HCT116 (cell line): ENCODE measurements around the gene TDRD15. TPM values are rescaled to one million over a fixed set of nuclear protein-coding genes. Genes with fewer than 3 reads are reported as not detected.

Experiments used
- ATAC-seq: fragments of 200-7000 bp; cut with Tn5 transposase; 2 replicates; pipeline ENCODE4 v1.9.1; 2020; ENCODE audit warnings: mild to moderate bottlenecking, moderate library complexity
- BruUV-seq: library from RNA; stranded (reverse); fragments of 400-500 nt; replicated peaks from 2 replicates; lab custom pipeline; 2021; lab: Mats Ljungman, UMichigan
- CTCF ChIA-PET: fragments of 300-600 bp; sonication (Branson Sonifier 250); formaldehyde crosslinking; loops from one replicate; lab custom pipeline; 2021; ENCODE audit warnings: antibody characterized with exemption; lab: Charles Lee
- POLR2A ChIA-PET: fragments of 300-600, 350-600 bp; sonication (Branson Sonifier 250); formaldehyde crosslinking; loops from one replicate; lab custom pipeline; 2021; ENCODE audit warnings: antibody characterized with exemption; lab: Charles Lee
- RAD21 ChIA-PET, 2 experiments: fragments of 300-600 bp; sonication (Branson Sonifier 250); formaldehyde crosslinking; loops; one replicate each; lab custom pipeline; 2023; ENCODE audit warnings: low total read pairs in 2 of 2; ENCODE audit not compliant: uncharacterized antibody in 2 of 2, unreplicated experiment in 2 of 2, low non-redundant PET in 1 of 2; lab: Charles Lee
- DNase-seq: peaks from one replicate; pipeline ENCODE4 v3.0.0-alpha.2; 2010; ENCODE audit warnings: low read depth, low spot score
- H2AFZ ChIP-seq: fragments of 200-600 bp; shearing (Covaris generic), sonication (generic); 2 replicates; pipeline ENCODE4 v1.6.1; 2017; ENCODE audit warnings: low read depth, mixed run types, mixed read lengths, antibody characterized with exemption, low read length; ENCODE audit not compliant: poor library complexity, severe bottlenecking
- H3K27ac ChIP-seq: 2 replicates; pipeline ENCODE4 v1.5.1; 2012; ENCODE audit warnings: low read depth, low read length
- H3K27me3 ChIP-seq: fragments of 200-600 bp; sonication (generic); 2 replicates; pipeline ENCODE4 v1.6.1; 2016; ENCODE audit warnings: mixed run types, low read length, mixed read lengths; ENCODE audit not compliant: insufficient read depth
- H3K36me3 ChIP-seq, 2 experiments: fragments of 200-500 bp in 1 of 2; fragments of 200-600 bp in 1 of 2; sonication (Bioruptor generic) in 1 of 2; sonication (generic) in 1 of 2; 2 replicates each; pipeline versions ENCODE4 v1.5.1 to v1.6.1; 2014 to 2016; ENCODE audit warnings: low read length in 2 of 2, inconsistent platforms in 1 of 2, mixed read lengths in 1 of 2, mixed run types in 1 of 2; ENCODE audit not compliant: insufficient read depth in 2 of 2, control insufficient read depth in 1 of 2
- H3K4me1 ChIP-seq, 2 experiments: fragments of 200-600 bp in 1 of 2; sonication (generic) in 1 of 2; 2 replicates each; pipeline versions ENCODE4 v1.5.1 to v1.6.1; 2012 to 2017; ENCODE audit warnings: low read length in 2 of 2, inconsistent platforms in 1 of 2, mild to moderate bottlenecking in 1 of 2, mixed read lengths in 1 of 2, mixed run types in 1 of 2, moderate library complexity in 1 of 2; ENCODE audit not compliant: insufficient read depth in 2 of 2, control insufficient read depth in 1 of 2
- H3K4me2 ChIP-seq: fragments of 200-600 bp; sonication (generic); 2 replicates; pipeline ENCODE4 v1.6.1; 2017; ENCODE audit warnings: mixed run types, low read length, mixed read lengths
- H3K4me3 ChIP-seq, 2 experiments: fragments of 200-600 bp in 1 of 2; sonication (generic) in 1 of 2; replicated peaks in 1 of 2; 2 replicates each; pipeline ENCODE4 v1.5.1; 2011 to 2016; ENCODE audit warnings: low read length in 2 of 2, control low read depth in 1 of 2, low read depth in 1 of 2, mild to moderate bottlenecking in 1 of 2, mixed read lengths in 1 of 2, mixed run types in 1 of 2
- H3K79me2 ChIP-seq: fragments of 200-600 bp; sonication (generic); 2 replicates; pipeline ENCODE4 v1.6.1; 2017; ENCODE audit warnings: mild to moderate bottlenecking, mixed run types, low read length, moderate library complexity, mixed read lengths; ENCODE audit not compliant: insufficient read depth
- H3K9ac ChIP-seq: fragments of 200-600 bp; sonication (generic); 2 replicates; pipeline ENCODE4 v1.6.1; 2016; ENCODE audit warnings: low read length, mixed read lengths
- H3K9me2 ChIP-seq: fragments of 200-600 bp; sonication (generic), shearing (Covaris generic); 2 replicates; pipeline ENCODE4 v1.6.1; 2017; ENCODE audit warnings: mixed run types, mild to moderate bottlenecking, moderate library complexity; ENCODE audit not compliant: insufficient read depth
- H3K9me3 ChIP-seq, 2 experiments: fragments of 200-500 bp in 1 of 2; fragments of 200-600 bp in 1 of 2; sonication (Bioruptor generic) in 1 of 2; sonication (generic) in 1 of 2; 2 replicates each; pipeline ENCODE4 v1.6.1; 2014 to 2017; ENCODE audit warnings: low read length in 2 of 2, mixed read lengths in 2 of 2, inconsistent platforms in 1 of 2, low read depth in 1 of 2, mild to moderate bottlenecking in 1 of 2, mixed run types in 1 of 2, moderate library complexity in 1 of 2; ENCODE audit not compliant: control insufficient read depth in 1 of 2, insufficient read depth in 1 of 2
- H4K20me1 ChIP-seq: fragments of 200-600 bp; sonication (generic), shearing (Covaris generic); 2 replicates; pipeline ENCODE4 v1.6.1; 2017; ENCODE audit warnings: mixed run types, mild to moderate bottlenecking, moderate library complexity; ENCODE audit not compliant: insufficient read depth
- ELF1 ChIP-seq: IDR thresholded peaks from 2 replicates; pipeline ENCODE4 v1.6.1; 2012; ENCODE audit warnings: low read depth, borderline replicate concordance
- EZH2phosphoT487 ChIP-seq: fragments of 200-600 bp; IDR thresholded peaks from 2 replicates; pipeline ENCODE4 v1.6.1; 2018; ENCODE audit warnings: antibody characterized with exemption, borderline replicate concordance
- FOSL1 ChIP-seq: IDR thresholded peaks from 2 replicates; pipeline ENCODE4 v1.6.1; 2012; ENCODE audit warnings: low read depth
- JUND ChIP-seq: IDR thresholded peaks from 2 replicates; pipeline ENCODE4 v1.6.1; 2012
- POLR2AphosphoS5 ChIP-seq: IDR thresholded peaks from 2 replicates; pipeline ENCODE4 v1.6.1; 2011; ENCODE audit warnings: mild to moderate bottlenecking, low read depth, low read length, moderate library complexity
- SIN3A ChIP-seq: IDR thresholded peaks from 2 replicates; pipeline ENCODE4 v1.6.1; 2012; ENCODE audit warnings: low read depth
- SP1 ChIP-seq: IDR thresholded peaks from 2 replicates; pipeline ENCODE4 v1.6.1; 2012; ENCODE audit warnings: low read depth
- TCF7L2 ChIP-seq: IDR thresholded peaks from 2 replicates; pipeline ENCODE4 v1.7.0; 2011; ENCODE audit warnings: borderline replicate concordance, inconsistent platforms; ENCODE audit not compliant: insufficient read depth, insufficient read length; ENCODE audit errors: extremely low read depth
- ZFX ChIP-seq: fragments of 450-650 bp; IDR thresholded peaks from 2 replicates; pipeline ENCODE4 v1.6.1; 2017
- intact Hi-C: fragments of 100-400 bp; cut with micrococcal nuclease; formaldehyde crosslinking; loops from 2 replicates; pipeline ENCODE4 v1.10.0; 2022
- total RNA-seq: library from RNA; stranded (reverse); gene quantifications from one replicate; pipeline ENCODE4 v1.2.1, GENCODE V29; 2021; ENCODE audit not compliant: unreplicated experiment
- TF ChIP-seq, protein P1 (sequence below): IDR thresholded peaks from 2 replicates; pipeline ENCODE4 v1.6.1; 2012; ENCODE audit warnings: low read depth
- TF ChIP-seq, protein P2 (sequence below): IDR thresholded peaks from 2 replicates; pipeline ENCODE4 v1.6.1; 2012
- TF ChIP-seq, protein P3 (sequence below): IDR thresholded peaks from 2 replicates; pipeline ENCODE4 v1.6.1; 2011; ENCODE audit warnings: mild to moderate bottlenecking, low read length, moderate library complexity; ENCODE audit not compliant: insufficient replicate concordance; ENCODE audit errors: extremely low read depth

The TDRD15 gene
- total RNA-seq, 1 experiment from 2014 or later = not detected

DNA sequence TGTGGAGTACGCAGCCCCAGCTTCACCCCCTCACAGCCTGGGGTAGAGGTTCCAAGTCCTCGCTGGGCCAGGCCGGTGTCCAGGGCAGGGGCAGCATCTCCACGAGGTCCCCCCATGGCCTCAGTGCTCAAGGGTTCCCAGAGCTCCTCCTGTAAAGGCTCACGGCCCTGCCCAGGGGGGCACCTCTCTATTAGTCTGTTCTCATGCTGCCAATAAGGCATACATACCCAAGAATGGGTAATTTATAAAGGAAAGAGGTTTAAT is 38.8 kb downstream of the TDRD15 start:
- H3K27me3 ChIP-seq = no peaks in the 10 kb centered on the region
- intact Hi-C loops = no loop called here
- ChIA-PET RAD21 (no interaction called here), POLR2A (no interaction called here), CTCF (no interaction called here)
- no peak overlapping the region for H3K4me2 ChIP-seq
- no peaks in the 10 kb centered on the region for H3K36me3 ChIP-seq
- DNase-seq = no peak
- H4K20me1 ChIP-seq = no peaks in the 10 kb centered on the region
- no peak overlapping the region for H2AFZ ChIP-seq
- H3K4me3 ChIP-seq = no peak overlapping the region
- no peaks in the 10 kb centered on the region for H3K79me2 ChIP-seq
- no TSS peak for BruUV-seq
- no peaks in the 10 kb centered on the region for H3K9me3 ChIP-seq
- H3K4me1 ChIP-seq = no peaks in the 10 kb centered on the region
- H3K9ac ChIP-seq = no peak overlapping the region
- no peak for TF ChIP-seq ZFX
- no peak for TF ChIP-seq EZH2phosphoT487
- TF ChIP-seq FOSL1 = no peak
- TF ChIP-seq, protein P1, sequence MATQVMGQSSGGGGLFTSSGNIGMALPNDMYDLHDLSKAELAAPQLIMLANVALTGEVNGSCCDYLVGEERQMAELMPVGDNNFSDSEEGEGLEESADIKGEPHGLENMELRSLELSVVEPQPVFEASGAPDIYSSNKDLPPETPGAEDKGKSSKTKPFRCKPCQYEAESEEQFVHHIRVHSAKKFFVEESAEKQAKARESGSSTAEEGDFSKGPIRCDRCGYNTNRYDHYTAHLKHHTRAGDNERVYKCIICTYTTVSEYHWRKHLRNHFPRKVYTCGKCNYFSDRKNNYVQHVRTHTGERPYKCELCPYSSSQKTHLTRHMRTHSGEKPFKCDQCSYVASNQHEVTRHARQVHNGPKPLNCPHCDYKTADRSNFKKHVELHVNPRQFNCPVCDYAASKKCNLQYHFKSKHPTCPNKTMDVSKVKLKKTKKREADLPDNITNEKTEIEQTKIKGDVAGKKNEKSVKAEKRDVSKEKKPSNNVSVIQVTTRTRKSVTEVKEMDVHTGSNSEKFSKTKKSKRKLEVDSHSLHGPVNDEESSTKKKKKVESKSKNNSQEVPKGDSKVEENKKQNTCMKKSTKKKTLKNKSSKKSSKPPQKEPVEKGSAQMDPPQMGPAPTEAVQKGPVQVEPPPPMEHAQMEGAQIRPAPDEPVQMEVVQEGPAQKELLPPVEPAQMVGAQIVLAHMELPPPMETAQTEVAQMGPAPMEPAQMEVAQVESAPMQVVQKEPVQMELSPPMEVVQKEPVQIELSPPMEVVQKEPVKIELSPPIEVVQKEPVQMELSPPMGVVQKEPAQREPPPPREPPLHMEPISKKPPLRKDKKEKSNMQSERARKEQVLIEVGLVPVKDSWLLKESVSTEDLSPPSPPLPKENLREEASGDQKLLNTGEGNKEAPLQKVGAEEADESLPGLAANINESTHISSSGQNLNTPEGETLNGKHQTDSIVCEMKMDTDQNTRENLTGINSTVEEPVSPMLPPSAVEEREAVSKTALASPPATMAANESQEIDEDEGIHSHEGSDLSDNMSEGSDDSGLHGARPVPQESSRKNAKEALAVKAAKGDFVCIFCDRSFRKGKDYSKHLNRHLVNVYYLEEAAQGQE = no peak
- TF ChIP-seq, protein P2, sequence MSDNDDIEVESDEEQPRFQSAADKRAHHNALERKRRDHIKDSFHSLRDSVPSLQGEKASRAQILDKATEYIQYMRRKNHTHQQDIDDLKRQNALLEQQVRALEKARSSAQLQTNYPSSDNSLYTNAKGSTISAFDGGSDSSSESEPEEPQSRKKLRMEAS = no peak
- no peak for TF ChIP-seq ELF1
- no peak for TF ChIP-seq JUND
- TF ChIP-seq, protein P3, sequence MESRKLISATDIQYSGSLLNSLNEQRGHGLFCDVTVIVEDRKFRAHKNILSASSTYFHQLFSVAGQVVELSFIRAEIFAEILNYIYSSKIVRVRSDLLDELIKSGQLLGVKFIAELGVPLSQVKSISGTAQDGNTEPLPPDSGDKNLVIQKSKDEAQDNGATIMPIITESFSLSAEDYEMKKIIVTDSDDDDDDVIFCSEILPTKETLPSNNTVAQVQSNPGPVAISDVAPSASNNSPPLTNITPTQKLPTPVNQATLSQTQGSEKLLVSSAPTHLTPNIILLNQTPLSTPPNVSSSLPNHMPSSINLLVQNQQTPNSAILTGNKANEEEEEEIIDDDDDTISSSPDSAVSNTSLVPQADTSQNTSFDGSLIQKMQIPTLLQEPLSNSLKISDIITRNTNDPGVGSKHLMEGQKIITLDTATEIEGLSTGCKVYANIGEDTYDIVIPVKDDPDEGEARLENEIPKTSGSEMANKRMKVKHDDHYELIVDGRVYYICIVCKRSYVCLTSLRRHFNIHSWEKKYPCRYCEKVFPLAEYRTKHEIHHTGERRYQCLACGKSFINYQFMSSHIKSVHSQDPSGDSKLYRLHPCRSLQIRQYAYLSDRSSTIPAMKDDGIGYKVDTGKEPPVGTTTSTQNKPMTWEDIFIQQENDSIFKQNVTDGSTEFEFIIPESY = no peak
- no peak for TF ChIP-seq SIN3A
- TF ChIP-seq TCF7L2 = no peak
- no peak for TF ChIP-seq POLR2AphosphoS5
- TF ChIP-seq SP1 = no peak
- ATAC-seq = no peak
- no peak overlapping the region for H3K27ac ChIP-seq
- no peaks in the 10 kb centered on the region for H3K9me2 ChIP-seq
